Trophoblast cell (in vitro differentiated cells and primary cell): ENCODE data around the gene CTSE.

Experiments used
- DNase-seq, 2 donors: peaks; one replicate each; pipeline ENCODE4 v3.0.0-alpha.2; 2016
- H2AFZ ChIP-seq: 2 replicates; pipeline ENCODE4 v1.6.1; 2013; ENCODE audit warnings: low read length, moderate library complexity, mild to moderate bottlenecking; ENCODE audit not compliant: insufficient read depth, poor library complexity
- H2AK5ac ChIP-seq: 2 replicates; pipeline ENCODE4 v1.6.1; 2013; ENCODE audit warnings: mild to moderate bottlenecking, low read length
- H2BK120ac ChIP-seq: 2 replicates; pipeline ENCODE4 v1.6.1; 2013; ENCODE audit warnings: low read length, mild to moderate bottlenecking, moderate library complexity; ENCODE audit not compliant: insufficient read depth, poor library complexity
- H2BK12ac ChIP-seq: 2 replicates; pipeline ENCODE4 v1.6.1; 2013; ENCODE audit warnings: mild to moderate bottlenecking, low read length, moderate library complexity
- H2BK5ac ChIP-seq: 2 replicates; pipeline ENCODE4 v1.6.1; 2013; ENCODE audit warnings: low read length, low read depth, moderate library complexity, mild to moderate bottlenecking; ENCODE audit not compliant: poor library complexity
- H3K14ac ChIP-seq: 2 replicates; pipeline ENCODE4 v1.6.1; 2013; ENCODE audit warnings: mild to moderate bottlenecking, low read length
- H3K18ac ChIP-seq: 2 replicates; pipeline ENCODE4 v1.6.1; 2013; ENCODE audit warnings: mild to moderate bottlenecking, low read length
- H3K23ac ChIP-seq: 2 replicates; pipeline ENCODE4 v1.6.1; 2013; ENCODE audit warnings: low read length
- H3K27ac ChIP-seq: 2 replicates; pipeline ENCODE4 v1.5.1; 2013; ENCODE audit warnings: low read depth, mild to moderate bottlenecking, inconsistent platforms, low read length, moderate library complexity
- H3K27me3 ChIP-seq: 2 replicates; pipeline ENCODE4 v1.6.1; 2013; ENCODE audit warnings: inconsistent platforms, mild to moderate bottlenecking, low read length, moderate library complexity; ENCODE audit not compliant: insufficient read depth
- H3K36me3 ChIP-seq, 2 experiments: 1 replicate in 1 of 2; 2 replicates in 1 of 2; pipeline ENCODE4 v1.6.1; 2013; ENCODE audit warnings: low read length in 2 of 2, mild to moderate bottlenecking in 2 of 2, moderate library complexity in 1 of 2; ENCODE audit not compliant: insufficient read depth in 2 of 2, control insufficient read depth in 1 of 2
- H3K4ac ChIP-seq: 2 replicates; pipeline ENCODE4 v1.6.1; 2013; ENCODE audit warnings: low read depth, mild to moderate bottlenecking, low read length, moderate library complexity
- H3K4me1 ChIP-seq, 2 experiments: 1 replicate in 1 of 2; 2 replicates in 1 of 2; pipeline ENCODE4 v1.6.1; 2013; ENCODE audit warnings: low read length in 2 of 2, mild to moderate bottlenecking in 2 of 2, moderate library complexity in 1 of 2; ENCODE audit not compliant: insufficient read depth in 2 of 2, control insufficient read depth in 1 of 2
- H3K4me2 ChIP-seq: 2 replicates; pipeline ENCODE4 v1.6.1; 2013; ENCODE audit warnings: inconsistent platforms, mild to moderate bottlenecking, low read length, moderate library complexity
- H3K4me3 ChIP-seq: 2 replicates; pipeline ENCODE4 v1.5.1; 2013; ENCODE audit warnings: mild to moderate bottlenecking, low read depth, low read length, inconsistent platforms
- H3K79me1 ChIP-seq: one replicate; pipeline ENCODE4 v1.6.1; 2013; ENCODE audit warnings: low read length
- H3K79me2 ChIP-seq: 2 replicates; pipeline ENCODE4 v1.6.1; 2013; ENCODE audit warnings: low read length, mild to moderate bottlenecking; ENCODE audit not compliant: control insufficient read depth, insufficient read depth, poor library complexity
- H3K9ac ChIP-seq: 2 replicates; pipeline ENCODE4 v1.6.1; 2013; ENCODE audit warnings: mild to moderate bottlenecking, low read length
- H3K9me3 ChIP-seq: 2 replicates; pipeline ENCODE4 v1.6.1; 2013; ENCODE audit warnings: low read depth, mild to moderate bottlenecking, control low read depth, inconsistent platforms, low read length; ENCODE audit not compliant: insufficient read depth
- H4K12ac ChIP-seq: 2 replicates; pipeline ENCODE4 v1.6.1; 2013; ENCODE audit warnings: low read depth, mild to moderate bottlenecking, low read length, moderate library complexity
- H4K8ac ChIP-seq: 2 replicates; pipeline ENCODE4 v1.6.1; 2013; ENCODE audit warnings: low read depth, mild to moderate bottlenecking, low read length, moderate library complexity
- H4K91ac ChIP-seq: one replicate; pipeline ENCODE4 v1.6.1; 2013; ENCODE audit warnings: low read depth, mild to moderate bottlenecking, low read length, moderate library complexity
- WGBS: extraction: QIAGEN DNeasy Blood & Tissue Kit; methylation state at CpG from one replicate; pipeline ENCODE4 v1.1.7; 2013; ENCODE audit warnings: missing lambda C conversion rate; ENCODE audit not compliant: insufficient read length, insufficient coverage; ENCODE audit errors: extremely low coverage; 5-methylcytosine and 5-hydroxymethylcytosine counted together

Gene CTSE

DNA sequence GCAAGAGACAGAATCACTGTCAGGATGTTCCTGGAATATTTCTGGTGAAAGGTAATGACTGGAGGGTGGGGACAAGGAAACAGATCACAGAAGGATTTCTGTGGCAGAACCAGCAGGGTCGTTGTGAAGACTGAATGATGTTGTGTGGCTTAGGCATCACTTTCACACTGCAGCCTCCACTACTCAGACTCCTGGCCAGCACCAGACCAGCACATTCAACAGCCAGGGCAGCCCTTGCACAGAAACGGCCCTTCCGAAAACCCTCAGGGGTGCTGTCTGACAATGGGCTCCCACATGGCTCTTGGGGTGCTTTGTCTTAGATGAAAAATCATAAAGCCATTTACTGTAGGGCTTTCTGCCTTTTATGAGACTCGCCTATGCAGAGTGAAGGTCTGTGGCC is 16.7 kb downstream of the CTSE start:
- H3K36me3 ChIP-seq: no peaks in the 10 kb centered on the region
- H2AK5ac ChIP-seq: no peak overlapping the region
- no peak overlapping the region for H3K14ac ChIP-seq
- H3K18ac ChIP-seq: no peak overlapping the region
- H3K4me3 ChIP-seq: no peak overlapping the region
- no CpG with 5 or more reads among the region's 4 CpGs for WGBS
- H3K4ac ChIP-seq: no peak overlapping the region
- H3K4me1 ChIP-seq: peaks cover 7 to 29% of the 10 kb centered on the region in 2 experiments
- H2BK120ac ChIP-seq: no peak overlapping the region
- peaks cover 3% of the 10 kb centered on the region for H3K9me3 ChIP-seq
- no peak overlapping the region for H4K8ac ChIP-seq
- no peaks in the 10 kb centered on the region for H3K27me3 ChIP-seq
- no peak for DNase-seq
- H2AFZ ChIP-seq: no peak overlapping the region
- no peak overlapping the region for H3K4me2 ChIP-seq
- H4K12ac ChIP-seq: no peak overlapping the region
- no peak overlapping the region for H2BK12ac ChIP-seq
- no peak overlapping the region for H3K27ac ChIP-seq
- no peak overlapping the region for H4K91ac ChIP-seq
- no peak overlapping the region for H3K23ac ChIP-seq
- peaks cover 6% of the 10 kb centered on the region for H3K79me1 ChIP-seq
- H3K79me2 ChIP-seq: no peaks in the 10 kb centered on the region
- no peak overlapping the region for H3K9ac ChIP-seq
- H2BK5ac ChIP-seq: no peak overlapping the region

DNA sequence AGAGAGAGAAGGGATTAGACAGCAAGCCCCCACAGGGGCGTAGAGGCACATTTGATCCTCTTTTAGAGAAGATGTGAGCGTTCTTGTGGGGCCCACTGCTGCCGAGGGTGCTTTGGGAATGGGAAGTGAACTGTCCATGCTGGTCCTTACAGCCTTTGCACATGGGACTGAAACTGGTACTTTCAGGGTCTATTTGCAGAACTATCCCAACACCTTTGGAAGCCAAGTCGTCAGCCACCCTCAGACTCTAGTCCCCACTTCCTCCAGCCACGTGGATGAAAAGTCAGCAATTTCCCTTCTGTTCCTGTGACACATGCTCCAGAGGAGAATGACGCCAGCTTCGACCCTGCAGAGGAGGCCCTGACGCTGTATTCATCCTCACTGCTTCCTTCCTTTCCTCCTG is 17.9 kb downstream of the CTSE start:
- no peak overlapping the region for H3K23ac ChIP-seq
- H3K4me3 ChIP-seq: no peak overlapping the region
- peaks cover 14 to 37% of the 10 kb centered on the region in 2 experiments for H3K4me1 ChIP-seq
- no peak overlapping the region for H4K8ac ChIP-seq
- no peak overlapping the region for H2AFZ ChIP-seq
- no peak overlapping the region for H3K14ac ChIP-seq
- H2BK12ac ChIP-seq: peak overlapping the region; percentile 11
- no peaks in the 10 kb centered on the region for H3K27me3 ChIP-seq
- no peak overlapping the region for H3K9ac ChIP-seq
- no peak overlapping the region for H3K4ac ChIP-seq
- H2AK5ac ChIP-seq: no peak overlapping the region
- peaks cover 3% of the 10 kb centered on the region for H3K79me1 ChIP-seq
- H3K18ac ChIP-seq: no peak overlapping the region
- H3K79me2 ChIP-seq: no peaks in the 10 kb centered on the region
- H3K9me3 ChIP-seq: peaks cover 3% of the 10 kb centered on the region
- H3K36me3 ChIP-seq: no peaks in the 10 kb centered on the region
- no peak overlapping the region for H3K27ac ChIP-seq
- H2BK120ac ChIP-seq: no peak overlapping the region
- no peak overlapping the region for H4K91ac ChIP-seq
- no peak overlapping the region for H2BK5ac ChIP-seq
- peak in 1 of 2 donors; percentile 26 for DNase-seq
- no peak overlapping the region for H4K12ac ChIP-seq
- H3K4me2 ChIP-seq: no peak overlapping the region
- no CpG with 5 or more reads among the region's 8 CpGs for WGBS

DNA sequence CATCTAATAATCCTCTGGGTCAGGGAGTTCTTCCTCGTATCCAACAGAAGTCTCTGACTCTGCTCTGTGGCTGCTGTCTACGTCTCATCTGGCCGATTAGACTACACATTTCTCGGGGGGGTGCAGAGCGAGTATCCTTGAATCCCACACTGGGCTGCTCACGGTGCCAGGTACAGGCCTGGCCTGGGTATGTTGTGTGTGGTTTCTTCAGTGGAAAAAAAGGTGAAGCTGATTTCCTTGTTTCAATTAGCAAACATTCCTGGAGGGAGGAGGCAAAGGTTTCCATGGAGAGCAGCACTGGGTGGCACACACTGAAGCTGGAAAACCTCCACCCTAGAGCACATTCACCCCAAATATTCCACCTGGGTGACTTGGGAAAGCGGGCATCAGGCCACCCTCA is 18.5 kb downstream of the CTSE start:
- no peak overlapping the region for H4K12ac ChIP-seq
- no peak overlapping the region for H2BK120ac ChIP-seq
- no peak overlapping the region for H2BK5ac ChIP-seq
- H2AFZ ChIP-seq: no peak overlapping the region
- H3K9me3 ChIP-seq: peaks cover 2% of the 10 kb centered on the region
- no peak overlapping the region for H3K14ac ChIP-seq
- no peak overlapping the region for H4K8ac ChIP-seq
- no peak overlapping the region for H4K91ac ChIP-seq
- DNase-seq: no peak
- H3K27ac ChIP-seq: no peak overlapping the region
- H3K4me1 ChIP-seq: peaks cover 15 to 38% of the 10 kb centered on the region in 2 experiments
- H3K18ac ChIP-seq: no peak overlapping the region
- no peak overlapping the region for H2BK12ac ChIP-seq
- H2AK5ac ChIP-seq: no peak overlapping the region
- no peak overlapping the region for H3K9ac ChIP-seq
- H3K79me2 ChIP-seq: no peaks in the 10 kb centered on the region
- no peaks in the 10 kb centered on the region for H3K36me3 ChIP-seq
- H3K4me3 ChIP-seq: no peak overlapping the region
- no peaks in the 10 kb centered on the region for H3K27me3 ChIP-seq
- H3K79me1 ChIP-seq: peaks cover 2% of the 10 kb centered on the region
- H3K4ac ChIP-seq: no peak overlapping the region
- no CpG with 5 or more reads among the region's 7 CpGs for WGBS
- no peak overlapping the region for H3K23ac ChIP-seq
- H3K4me2 ChIP-seq: no peak overlapping the region

DNA sequence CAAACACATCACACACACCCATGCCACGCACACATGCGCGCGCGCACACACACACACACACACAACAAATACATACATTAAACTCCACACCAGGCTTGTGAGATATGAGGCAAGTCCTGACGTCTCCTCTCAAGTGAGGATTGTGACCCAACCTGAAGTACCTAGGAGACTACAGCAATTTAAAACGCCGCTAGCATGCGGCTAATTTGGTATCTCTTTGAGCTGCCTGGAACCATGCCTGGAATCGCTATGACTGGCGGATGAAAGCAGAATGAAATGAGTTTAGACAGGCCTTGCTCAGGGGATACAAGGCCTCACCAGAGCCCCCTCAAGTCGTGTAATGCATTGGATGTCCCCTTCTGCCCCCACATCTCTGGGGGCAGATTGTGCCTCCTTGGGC is 18.9 kb downstream of the CTSE start:
- Histone ChIP-seq H4K91ac (no peak overlapping the region), H3K4me3 (no peak overlapping the region), H3K18ac (no peak overlapping the region), H3K79me2 (no peaks in the 10 kb centered on the region), H3K36me3 (no peaks in the 10 kb centered on the region), H3K4ac (no peak overlapping the region), H3K4me2 (no peak overlapping the region), H2AK5ac (no peak overlapping the region), H2BK5ac (no peak overlapping the region), H3K9me3 (peaks cover 2% of the 10 kb centered on the region), H3K79me1 (peaks cover 2% of the 10 kb centered on the region), H2BK12ac (no peak overlapping the region), H3K9ac (no peak overlapping the region), H3K27me3 (no peaks in the 10 kb centered on the region), H3K4me1 (peaks cover 15 to 36% of the 10 kb centered on the region in 2 experiments), H4K12ac (no peak overlapping the region), H4K8ac (no peak overlapping the region), H2AFZ (no peak overlapping the region), H3K27ac (no peak overlapping the region), H3K14ac (no peak overlapping the region), H3K23ac (no peak overlapping the region), H2BK120ac (no peak overlapping the region)
- peak; percentile 93 to 97 for DNase-seq
- WGBS: no CpG with 5 or more reads among the region's 12 CpGs
